Hematopoietic multipotent progenitor cell treated with erythropoietin and hydrocortisone succinate and interleukin-3 and kit ligand, for 15 days (in vitro differentiated cells): ENCODE measurements around the gene ADPRM.
A peak's percentile ranks its signal among the peaks of the same experiment; 100 is the strongest.
"Not testable (repeated sequence)": the region's sequence is repeated elsewhere in the genome, so short reads cannot be mapped to it uniquely, and the experiment has no call there.

Source experiments
- DNase-seq: peaks from one replicate; pipeline ENCODE4 v3.0.0-alpha.2; 2015; ENCODE audit warnings: low spot score

Gene ADPRM, protein sequence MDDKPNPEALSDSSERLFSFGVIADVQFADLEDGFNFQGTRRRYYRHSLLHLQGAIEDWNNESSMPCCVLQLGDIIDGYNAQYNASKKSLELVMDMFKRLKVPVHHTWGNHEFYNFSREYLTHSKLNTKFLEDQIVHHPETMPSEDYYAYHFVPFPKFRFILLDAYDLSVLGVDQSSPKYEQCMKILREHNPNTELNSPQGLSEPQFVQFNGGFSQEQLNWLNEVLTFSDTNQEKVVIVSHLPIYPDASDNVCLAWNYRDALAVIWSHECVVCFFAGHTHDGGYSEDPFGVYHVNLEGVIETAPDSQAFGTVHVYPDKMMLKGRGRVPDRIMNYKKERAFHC

DNA sequence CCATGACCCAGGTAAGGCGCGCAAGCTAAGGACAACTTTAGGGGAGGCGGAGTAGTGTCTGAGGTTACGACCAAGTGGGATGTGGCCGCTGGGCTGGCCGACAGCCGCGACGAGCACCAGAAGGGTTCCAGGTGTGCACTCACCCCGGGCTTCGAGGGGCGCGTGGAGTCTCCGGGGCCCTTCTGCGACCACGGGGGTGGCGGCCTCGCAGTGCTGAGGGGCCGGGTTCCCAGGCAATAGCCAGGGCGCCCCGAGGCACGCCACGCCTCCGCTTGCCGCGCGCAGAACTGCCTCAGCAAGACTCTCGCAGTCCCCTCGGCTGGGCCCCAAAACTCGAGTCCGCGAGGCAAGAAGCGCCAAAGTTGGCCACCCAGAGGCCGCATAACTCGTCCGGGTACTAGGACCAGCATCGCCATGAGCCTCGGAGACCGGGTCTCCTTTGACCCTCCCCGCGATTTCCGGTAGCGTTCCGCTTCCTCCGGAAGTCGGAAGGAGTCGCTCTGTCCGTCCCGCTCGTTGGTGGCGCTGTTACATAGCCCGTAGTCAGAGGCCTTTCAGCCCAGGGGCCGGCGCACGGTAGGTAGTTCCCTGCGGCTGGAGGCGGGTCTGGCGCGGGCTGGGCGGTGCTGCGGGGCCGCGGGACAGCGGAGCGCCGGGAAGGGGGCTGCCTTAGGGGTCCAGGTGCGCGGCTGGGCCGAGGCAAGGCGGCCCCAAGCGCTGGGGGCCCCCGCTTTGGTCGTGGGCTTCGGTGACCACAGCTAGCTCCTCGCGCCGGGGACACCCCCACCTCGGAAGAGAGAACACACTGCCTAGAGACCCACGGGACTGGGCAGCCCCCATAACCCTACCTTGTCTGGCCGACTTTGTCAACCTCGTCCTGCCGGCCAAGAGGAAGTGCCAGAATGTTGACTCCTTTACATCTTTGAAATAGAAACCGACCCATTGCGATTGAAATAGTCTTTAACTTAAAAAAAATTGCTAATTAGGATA lies at the start of gene ADPRM, which contains the start of gene SCO1:
Gene ADPRM (plus strand): TSS at position 503 of the 990 bp plus-strand sequence. CDS start 7,333 bp downstream, outside the sequence.
Gene SCO1 (minus strand): TSS at position 442 of the 990 bp plus-strand sequence. CDS start 26 bp downstream, at position 416.
- peak; percentile 92 for DNase-seq

DNA sequence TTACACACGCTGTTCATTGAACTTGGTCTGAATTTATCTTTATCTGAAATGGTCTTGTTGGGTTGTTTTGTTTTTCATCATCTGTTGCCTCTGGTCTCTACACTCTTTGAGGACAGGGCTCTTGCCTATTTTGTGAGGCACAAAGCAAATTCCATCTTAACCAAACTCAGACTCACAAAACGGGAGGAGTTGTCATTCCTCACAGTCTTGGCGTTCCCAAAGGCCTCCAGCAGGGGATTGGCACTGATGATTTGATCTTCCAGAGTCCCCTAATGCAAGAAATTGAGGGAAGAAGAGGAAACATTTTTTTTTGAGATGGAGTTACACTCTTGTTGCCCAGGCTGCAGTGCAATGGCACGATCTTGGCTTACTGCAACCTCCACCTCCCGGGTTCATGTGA lies 49.0 kb upstream of the ADPRM start:
- no peak for DNase-seq

DNA sequence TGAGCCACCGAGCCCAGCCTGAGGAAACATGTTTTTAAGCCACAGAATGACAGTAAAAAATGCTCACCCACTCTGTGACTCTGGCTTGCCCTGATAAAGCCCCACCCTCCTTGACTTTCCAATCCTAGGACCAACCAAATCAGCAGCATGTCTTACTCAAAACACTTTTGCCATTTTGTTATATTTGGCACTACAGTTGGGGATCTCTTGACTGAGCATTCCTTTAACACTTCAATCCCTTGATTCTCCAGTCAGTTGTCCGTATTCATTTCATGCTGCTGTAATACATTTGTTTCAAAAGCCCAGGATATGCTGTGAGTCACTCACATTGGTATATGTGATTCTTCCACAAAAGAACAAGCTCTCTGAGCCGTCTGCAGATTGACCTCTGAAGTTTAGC lies 48.4 kb upstream of the ADPRM start:
- DNase-seq, result peak; percentile 56

DNA sequence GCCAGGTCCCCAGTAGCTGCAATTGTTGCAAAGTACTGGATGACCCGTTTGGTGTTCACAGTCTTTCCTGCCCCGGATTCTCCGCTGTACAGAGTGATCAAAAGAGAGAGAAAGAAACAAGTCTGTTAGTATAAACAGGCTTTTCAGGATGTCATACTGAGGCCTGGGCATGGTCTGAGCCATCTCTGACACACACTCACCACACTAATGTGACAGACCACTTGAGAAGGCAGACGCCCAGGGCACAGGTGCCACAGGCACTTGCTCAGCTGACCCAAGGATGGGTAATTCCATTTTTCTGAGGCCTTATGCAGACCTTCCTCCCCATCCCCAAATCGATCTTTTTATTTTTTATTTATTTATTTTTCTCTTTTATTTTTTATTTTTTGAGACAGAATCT lies 47.8 kb upstream of the ADPRM start:
- no peak for DNase-seq

DNA sequence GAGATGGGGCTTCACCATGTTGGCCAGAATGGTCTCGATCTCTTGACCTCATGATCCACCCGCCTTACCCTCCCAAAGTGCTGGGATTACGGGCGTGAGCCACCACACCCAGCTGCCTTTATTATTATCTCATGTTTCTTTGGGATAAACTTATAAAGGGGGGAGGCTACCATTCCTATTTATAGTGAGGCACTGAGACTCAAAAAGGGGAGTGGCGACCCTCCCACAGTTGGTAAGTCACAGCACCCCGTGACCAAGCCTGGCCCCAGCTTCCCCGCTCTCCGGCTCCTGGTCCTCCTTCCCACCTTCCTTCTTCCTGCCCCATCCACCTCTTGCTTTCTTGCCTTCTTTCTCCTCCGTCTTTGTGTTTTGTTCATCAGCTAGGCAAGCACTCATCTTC lies 45.5 kb upstream of the ADPRM start:
- DNase-seq, result no peak

DNA sequence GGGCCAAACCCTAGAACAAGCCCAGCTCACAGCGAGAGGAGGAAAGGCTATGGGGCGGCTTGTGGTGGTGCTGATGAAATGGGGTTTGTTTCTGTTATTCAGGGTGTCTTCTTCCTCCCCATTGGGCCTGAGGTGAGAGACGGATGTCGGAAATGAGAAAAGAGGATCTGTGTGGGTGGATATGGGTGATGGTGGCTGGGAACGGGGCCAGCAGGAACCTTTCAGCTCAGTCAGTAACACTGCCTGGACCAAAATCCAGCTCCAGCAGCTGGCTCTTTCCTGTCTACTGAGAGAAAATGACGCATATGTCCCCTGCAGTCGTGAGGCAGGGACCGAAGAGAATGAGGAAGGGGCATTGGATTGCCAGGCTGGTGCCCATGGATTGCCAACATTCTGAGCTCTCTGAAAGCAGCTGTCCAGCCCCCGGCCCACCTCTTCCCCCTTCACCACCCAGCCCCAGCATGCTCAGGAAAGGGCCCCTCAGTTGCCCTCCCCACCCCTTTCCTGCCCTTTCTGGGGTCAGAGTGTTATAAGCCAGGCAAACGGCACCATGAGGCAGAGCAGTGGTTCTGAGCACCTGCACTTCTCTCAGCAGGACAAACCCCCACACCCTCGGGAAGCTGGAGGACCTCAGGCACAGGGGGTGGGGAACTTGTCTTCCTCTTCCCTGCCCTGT lies 44.3 kb upstream of the ADPRM start:
- DNase-seq, result no peak

DNA sequence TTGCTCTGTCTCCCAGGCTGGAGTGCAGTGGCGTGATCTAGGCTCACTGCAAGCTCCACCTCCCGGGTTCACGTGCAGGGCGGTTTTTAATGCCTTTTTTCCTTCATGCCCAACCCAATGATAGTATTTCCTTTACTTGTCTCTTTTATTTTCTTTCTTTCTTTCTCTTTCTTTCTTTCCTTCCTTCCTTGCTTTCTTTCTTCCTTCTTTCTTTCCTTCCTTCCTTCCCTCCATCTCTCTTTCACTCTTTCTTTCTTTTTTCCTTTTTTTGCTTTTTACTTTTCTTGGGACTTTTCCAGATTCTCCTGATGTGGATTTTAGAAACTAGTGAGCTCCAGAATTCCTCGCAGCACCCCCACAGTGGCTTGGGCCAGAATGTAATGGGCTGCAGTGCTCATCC lies 43.4 kb upstream of the ADPRM start:
- no peak for DNase-seq

DNA sequence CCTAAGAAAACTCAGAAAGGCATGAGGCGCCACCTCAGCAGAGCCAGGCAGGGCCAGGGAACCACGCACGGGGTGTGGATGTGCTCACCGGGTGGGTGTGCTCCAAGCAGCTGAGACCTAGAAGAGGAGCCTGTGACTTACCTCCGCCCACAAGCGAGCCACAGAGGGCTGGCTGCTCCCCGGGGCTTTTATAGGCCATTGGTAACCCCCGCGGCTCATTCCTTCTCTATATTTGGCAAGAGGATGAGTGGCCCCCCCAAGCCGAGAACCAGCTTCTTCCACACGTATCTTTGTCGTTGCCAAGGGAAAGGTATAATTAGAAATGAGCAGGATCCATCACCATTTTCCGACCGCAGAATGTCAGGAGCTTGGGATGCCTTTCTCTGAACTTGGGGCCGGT lies 40.2 kb upstream of the ADPRM start, which contains the start of gene MYH3:
Gene MYH3 (minus strand): TSS at position 162 of the 400 bp plus-strand sequence. CDS start 2,245 bp downstream, outside the sequence.
- DNase-seq, result no peak

DNA sequence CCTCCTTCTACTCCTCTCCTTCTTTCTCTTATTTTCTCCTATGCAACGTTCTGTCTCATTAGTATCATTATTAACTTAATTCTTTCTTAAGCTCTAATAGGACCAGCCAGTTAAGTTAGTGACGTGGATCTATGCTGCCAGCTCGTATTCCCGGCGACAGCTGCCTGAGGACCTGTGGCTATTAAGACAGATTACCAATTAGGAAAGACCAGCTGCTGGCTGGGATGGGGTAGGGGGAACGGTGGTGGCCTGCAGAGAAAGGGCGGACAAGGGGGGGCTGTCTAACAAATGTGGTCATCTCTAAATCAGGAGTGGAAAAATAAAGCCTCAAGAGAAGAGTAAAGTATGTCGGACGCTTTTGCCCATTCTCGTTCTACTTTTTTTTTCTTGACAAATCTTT lies 39.5 kb upstream of the ADPRM start:
- no peak for DNase-seq

DNA sequence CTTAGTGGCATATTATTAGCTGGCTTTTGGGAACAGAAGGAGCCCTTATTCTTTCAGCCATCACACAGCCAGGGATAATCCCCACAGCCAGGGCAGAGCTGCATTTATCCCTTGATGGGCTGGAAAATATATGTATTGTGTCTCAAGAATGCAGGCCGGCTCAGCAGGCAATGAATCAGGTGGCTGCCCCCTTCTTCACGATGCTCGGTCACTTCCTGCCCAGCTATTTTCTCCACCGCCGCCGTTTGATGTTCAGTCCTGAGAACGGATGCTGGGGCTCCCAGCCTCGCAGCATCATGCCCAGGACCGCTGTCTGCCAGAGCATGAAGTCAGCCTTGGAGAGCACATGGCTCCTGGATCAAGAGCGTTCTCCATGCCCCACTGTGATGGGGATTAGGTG lies 36.0 kb upstream of the ADPRM start:
- no peak for DNase-seq

DNA sequence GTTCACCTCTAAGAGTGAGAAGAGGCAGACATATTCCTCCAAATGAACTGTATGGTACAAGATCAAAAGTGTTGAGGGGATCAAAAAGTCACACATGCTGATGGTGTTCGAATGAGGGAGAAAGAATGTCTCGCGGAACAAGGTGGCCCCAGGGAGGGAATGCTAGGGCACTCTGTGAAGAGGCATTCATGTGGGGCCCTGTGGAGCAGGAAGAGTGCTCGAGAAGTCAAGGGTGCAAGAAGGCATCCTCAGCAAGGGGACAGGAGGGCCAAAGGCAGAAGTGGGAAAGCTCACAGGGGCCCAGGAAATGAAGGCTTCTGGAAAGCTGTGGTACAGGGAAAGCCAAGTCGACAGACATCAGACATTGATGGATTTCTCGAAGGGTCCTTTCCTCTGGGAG lies 34.2 kb upstream of the ADPRM start:
- DNase-seq, result no peak

DNA sequence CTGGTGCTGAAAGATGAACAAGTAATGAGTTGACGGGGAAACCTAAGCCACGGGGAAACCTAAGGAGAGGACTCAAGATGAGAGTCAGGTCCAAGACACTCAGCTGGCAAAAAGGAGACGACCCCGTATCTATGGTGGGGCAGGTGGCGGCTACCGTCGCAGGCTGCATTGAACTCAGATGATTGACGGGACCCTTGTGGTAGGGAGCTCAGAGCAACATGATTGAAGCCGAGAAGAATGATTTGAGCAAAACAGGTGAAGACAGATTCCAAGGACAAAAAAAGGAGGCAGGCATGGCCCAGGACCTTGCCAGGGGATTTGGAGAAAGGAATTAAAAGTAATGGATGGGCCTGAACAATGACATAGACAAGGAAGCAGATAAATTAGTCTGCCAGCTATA lies 32.8 kb upstream of the ADPRM start:
- no peak for DNase-seq

DNA sequence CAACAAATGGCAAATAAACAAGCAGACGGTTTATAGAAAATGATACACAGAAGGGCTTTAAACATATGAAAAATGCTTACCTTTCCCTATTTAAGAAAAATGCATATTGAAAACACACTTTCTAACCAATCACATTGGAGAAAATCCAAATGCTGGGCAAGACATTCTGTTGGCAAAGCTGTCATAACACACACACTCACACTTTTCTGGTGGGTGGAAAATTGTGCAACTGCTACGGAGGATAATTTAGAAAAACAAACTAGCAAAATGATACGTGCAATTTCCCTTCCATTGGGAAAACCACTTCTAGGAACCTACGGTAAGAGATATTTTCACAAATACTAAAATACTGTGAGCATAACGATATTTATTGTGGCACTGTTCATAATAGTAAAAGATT lies 30.5 kb upstream of the ADPRM start:
- no peak for DNase-seq

DNA sequence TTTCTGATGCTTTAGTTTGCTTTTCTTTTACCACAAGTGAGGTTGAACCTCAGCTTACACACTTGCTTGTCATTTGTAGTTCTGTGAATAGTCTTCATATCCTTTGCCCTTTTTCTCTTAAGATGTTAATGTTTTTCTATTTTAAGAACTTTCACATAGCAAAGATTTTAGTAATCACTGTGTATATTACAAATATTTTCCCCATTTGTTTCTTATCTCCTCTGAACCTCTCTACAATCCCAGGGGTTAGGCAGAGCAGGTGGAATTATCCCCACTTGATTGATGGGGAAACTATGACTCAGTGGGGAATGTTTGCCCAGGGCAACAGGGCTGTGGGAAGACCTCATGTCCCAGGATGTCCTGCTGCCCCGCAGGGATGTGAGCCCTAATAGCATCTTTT lies 28.6 kb upstream of the ADPRM start:
- no peak for DNase-seq

DNA sequence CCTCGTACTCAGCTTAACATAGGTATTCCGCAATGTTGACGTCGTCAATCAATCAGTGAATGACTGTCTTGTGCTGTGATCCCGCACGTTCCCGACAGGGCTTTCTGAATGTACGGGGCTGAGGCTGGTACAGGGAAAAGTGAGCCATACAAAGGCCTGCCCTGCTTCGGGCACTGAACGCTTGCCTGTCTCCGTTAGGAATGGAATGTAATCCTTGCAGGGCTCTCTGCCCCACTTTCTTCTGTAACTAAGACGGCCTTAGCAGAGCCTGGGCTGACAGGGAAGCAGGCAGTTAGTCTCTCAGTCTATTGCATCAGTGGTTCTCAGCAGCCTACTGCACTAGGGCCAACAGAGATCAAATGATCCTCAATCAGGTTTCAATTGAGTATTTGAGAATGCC lies 24.1 kb upstream of the ADPRM start:
- no peak for DNase-seq

DNA sequence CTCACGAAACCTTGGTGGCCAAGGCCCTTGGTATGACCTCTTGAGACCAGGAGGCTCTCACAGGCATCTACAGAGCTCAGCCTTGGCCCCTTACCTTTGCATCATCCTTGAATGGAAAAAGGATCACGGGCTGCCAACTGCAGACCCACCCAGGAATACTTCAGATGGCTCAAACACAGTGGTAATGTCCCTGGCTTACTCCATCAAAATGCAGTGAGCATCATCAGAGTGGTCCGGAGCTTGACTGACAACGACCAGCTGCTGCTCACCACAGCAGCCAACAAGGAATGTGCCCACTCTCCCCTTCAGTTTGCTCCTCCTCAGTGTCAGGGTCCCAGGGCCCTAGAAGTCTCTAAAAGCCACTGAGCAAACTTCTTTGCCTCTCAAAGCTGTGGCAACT lies 22.7 kb upstream of the ADPRM start:
- DNase-seq, result no peak

DNA sequence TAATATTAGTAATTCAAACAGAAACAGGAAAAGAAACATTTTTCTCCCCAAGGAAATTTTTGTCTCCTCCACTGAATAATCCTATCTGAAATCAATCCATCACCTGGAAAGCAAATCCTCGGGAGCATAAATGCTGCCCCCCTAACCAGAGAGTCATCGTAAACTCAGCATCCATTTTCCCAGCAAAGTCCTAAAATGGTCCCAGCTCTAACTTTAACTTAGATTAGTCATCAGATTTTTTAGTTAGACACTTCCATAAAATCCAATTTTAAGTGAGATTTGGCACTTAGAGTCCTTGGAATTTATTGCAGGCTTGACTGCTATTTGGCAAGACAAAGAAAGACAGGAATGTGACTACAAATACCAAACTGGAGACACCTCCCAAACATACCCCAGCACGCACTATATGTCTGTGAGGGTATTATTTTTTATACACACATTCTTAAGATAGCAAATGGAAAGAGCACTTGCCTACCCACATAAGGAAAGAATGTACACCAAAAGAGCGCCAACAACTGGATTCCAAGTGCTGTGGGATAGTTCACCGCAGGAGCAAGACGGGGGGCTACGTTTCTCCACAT lies 15.4 kb upstream of the ADPRM start:
- DNase-seq, result no peak

DNA sequence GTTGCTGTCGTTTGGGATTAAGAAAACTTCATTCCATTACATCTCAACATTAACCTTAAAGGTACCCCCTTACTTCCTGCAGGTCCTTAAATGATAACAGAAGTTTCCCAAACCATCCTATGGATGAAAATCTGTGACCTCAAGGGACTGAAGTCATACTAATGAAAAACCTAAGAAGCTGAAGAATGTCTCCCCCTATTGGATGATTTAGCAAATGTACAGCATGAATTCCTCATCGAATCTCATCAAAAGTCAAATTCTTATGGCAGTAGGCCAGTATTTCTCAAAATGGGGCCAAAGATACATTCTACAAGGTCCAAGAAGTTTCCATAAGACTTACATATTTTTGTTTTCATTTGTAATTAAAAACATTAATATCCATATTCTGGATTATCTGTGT lies 13.5 kb upstream of the ADPRM start:
- peak; percentile 61 for DNase-seq

DNA sequence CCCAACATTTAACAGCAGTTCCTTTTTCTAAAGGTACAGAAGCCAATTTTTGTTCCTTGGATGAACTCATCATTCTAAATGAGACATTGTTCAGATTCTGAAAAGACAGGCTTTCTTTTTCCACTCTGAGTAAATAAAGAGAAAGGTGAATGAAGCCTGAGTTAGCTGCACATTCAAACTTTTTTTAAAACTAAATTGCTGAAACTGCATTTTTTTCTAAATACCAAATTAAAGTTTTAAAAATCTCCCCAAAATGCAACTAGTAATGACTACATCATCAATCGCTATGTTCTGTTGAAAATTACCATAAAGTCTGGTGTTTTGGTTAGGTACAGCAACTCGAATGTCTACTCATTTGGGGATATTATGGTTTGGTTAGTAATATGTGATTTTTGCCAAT lies 9.9 kb upstream of the ADPRM start:
- no peak for DNase-seq

DNA sequence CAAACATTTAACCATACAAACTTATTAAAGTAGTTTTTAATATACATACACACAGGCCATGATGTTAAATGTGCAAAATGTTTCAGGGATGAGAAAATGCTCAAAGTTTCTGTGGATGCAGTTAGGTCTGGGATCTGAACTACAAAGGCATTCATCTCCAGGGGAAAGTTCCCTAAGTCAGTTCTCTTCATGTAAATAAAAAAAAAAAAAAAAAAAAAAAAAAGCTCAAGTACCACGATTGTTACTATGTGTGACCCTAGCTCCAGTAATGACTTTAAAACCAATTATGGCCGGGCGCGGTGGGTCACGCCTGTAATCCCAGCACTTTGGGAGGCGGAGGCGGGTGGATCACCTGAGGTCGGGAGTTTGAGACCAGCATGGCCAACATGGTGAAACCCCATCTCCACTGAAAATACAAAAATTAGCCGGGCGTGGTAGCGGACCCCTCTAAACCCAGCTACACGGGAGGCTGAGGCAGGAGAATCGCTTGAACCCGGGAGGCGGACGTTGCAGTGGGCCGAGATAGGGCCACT lies 1.5 kb upstream of the ADPRM start:
- not testable (repeated sequence) for DNase-seq

DNA sequence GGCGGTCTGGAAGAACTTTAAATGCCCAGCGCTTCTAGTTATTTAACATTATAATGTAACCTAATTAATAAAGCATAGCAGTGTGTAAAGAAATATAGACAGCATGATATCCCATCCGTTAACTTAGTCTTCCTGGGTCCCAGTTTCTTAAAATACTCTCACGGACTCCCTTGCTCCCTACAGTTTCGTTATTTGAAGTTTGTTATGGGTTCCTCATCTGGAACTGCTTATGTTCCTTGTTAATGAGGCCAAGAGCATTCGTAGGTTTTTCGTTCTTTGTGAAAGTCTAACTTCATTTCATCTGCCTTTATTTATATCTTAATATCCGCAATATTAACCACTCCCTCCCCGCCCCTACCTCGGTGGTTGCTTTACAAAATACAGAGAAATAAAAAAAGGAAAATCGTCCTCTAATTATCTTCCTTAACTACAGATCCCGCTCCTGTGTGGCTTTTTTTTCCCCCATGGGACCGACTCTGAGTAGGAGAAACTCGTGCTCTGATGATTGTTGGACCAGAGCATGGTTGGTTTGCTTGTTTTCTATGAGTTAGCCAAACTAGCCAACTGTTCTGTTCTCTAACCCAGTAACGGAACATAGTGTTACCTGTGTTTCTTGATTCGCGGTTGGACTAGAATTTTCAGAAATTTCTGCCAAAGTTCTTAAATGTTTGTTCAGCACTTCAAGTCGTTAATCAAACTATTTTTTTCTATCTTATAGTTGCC lies 863 bp downstream of the ADPRM start:
- peak; percentile 23 for DNase-seq
